SHP77 treated with DMSO at 0.1 percent for 48 hours (cell line): ENCODE data around the gene TLE1.
"Not testable (repeated sequence)": the region's sequence is repeated elsewhere in the genome, so short reads cannot be mapped to it uniquely, and the experiment has no call there.

ENCODE experiments used
- DNase-seq: peaks from one replicate; lab custom pipeline; 2025; lab: John Stamatoyannopoulos, UW

TLE1 gene

DNA sequence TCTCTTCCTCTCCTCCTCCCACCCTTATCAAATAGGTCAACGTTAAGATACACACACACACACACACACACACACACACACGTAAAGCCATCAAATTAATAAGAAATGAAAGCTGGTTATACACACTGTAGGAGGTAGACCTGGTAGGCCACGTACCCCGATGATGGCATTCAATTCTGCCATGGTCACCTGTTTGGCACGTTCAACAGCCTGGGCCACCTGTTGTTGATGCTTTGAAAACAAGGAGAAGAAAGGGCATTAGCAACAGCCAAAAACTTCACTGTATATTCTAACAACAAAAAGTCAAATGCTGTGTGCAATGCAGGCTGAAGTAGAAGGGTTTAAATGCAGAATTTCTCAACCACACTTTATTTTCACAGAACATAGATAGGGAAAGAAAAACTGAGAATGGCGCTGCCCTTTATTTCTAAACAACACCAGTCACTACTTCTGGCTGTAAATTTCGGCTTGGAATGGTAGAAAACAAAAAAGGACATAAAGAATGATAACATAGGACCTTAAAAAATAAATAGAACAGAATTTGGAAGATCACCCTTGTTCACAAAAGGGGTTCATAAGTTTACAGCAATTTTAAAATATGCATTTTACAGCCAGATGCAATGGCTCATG lies 37.2 kb downstream of the TLE1 start:
- no peak for DNase-seq

DNA sequence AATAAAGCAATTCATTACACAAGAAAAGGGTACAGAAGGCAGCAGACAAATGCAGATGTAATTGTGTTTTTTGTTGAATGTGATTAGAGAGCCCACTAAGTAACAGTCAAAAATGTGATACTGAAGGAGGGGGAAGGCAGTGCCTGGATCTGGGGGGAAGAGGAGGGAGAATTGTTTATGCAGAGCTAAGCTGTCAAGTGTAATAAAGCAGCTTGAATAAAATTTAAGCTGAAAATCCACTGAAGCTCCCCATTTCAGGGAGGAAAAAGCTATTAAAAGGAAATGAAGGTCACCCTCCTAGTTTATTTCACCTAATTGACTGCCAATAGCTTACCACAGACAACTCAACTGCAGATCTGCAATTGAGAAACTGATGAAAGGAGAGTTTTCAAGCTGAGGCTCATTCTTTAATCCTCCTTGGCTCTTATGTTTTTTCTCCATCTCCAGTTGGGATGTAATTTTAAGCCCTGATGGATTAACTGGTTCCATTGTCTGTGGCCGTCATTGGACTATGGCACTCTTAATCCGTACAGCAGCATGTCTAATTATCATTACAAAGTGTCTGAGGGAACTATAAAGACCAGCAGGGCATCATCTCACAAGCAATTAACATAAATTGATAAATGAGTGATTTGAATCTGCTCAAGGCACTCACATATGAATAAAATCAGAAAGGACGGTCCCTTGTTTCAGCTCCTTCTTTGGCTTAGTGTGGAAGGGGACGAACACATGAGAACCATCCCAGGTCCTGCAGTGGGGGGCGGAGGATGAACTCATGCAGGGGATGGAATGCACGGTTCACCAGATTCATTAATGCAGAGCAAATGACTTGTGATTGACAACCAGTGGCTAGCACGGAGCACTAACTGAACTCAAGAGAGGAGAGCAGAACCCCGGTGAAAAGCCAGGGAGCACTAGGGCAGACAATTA lies 38.5 kb downstream of the TLE1 start:
- no peak for DNase-seq

DNA sequence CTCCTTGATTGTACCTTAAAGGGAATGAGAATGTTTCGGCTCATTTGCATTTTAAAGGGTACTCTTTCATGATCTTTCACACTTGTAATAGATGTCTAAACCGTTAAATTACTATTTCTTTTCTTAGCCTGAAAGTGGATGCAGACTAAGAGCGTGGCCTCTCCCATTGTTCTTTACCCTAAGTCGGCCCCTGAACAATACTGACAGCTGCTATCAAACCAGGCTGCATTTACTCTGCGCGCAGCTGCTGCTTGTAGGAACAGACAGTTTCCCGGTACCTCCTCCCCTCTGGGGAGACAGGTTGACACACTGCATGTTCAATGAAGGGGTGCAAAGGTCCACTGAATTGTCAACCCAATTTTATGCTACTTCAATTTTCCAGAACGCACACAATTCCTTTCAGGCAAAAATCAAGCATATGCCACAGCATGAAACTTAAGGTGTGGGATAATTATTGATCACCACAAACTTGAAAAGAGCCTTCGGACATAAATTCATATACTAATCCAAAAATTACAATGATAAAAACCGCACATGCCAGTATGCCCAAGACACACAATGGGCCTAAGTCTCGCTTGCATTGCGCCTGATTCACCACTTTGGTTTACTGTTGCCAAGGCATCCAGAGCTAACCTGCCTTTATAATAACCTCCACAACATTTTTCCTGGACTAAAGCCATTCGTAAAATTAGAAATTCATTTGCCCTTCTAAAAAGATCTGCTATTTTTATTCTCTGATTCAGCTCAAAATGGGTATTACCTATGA lies 39.7 kb downstream of the TLE1 start:
- peak; percentile 10 for DNase-seq

DNA sequence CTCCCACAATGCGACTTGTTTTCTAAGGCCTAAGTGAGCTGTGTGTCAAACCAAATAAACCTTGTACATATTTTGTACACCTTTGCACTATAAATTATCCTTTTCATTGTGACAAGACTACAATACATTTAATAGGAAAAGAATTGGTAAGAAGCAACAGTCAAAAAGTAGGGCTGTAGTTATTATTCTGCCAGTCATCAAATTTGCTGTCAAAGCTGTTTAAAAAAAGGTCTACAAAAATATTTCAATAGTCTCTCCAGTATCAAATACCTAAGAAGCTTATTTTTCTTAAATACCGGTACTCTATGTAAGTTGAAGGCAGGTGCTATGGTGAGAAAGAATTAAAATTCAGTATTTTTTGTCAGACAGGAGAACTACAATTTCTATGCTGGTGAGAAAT lies 40.5 kb downstream of the TLE1 start:
- no peak for DNase-seq

DNA sequence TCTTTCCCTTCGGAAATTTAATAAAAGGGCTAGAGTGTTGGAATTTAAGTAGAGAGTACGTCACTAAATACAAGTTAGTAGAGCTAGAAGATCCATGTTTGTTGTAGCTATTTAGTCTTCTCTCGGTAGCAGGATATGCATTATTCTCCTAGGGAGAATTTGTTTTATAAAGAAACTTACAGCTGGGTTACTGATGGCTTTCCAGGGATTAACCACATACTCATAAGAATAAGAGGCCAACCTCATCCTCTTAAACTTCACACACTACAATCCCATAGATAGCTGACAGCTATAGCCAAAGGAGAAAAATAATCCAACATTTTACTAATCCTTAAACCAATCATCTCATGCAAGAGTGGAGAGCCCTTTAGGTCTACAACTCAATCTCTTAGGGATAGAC lies 43.0 kb downstream of the TLE1 start:
- no peak for DNase-seq

DNA sequence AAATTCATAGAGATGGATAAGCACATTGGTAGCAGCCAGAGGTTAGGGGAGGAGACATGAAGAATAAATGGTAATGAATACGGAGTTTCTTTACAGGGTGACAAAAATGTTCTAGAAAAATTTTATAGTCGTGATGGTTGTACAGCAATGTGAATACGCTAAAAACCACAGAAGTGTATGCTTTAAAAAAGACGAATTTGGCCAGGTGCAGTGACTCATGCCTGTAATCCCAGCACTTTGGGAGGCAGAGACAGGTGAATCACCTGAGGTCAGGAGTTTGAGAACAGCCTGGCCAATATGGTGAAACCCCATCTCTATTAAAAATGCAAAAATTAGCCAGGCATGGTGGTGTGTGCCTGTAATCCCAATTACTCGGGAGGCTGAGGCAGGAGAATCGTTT lies 44.8 kb downstream of the TLE1 start:
- not testable (repeated sequence) for DNase-seq

DNA sequence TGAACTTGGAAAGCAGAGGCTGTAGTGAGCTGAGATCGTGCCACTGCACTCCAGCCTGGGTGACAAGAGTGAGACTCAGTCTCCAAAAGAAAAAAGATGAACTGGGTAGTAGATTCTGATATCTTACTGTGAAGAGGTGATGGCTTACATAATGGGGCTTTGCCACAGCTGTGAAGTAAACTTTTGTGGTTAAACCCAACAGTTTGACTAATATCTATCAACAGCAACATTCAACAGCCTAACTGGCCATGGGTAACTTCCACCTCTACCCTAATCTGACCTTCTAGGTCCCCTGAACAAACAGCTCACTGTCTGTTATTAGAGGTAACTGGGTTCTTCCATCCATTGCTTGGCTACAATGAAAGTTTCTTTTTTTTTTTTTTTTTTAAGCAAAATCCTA lies 52.1 kb downstream of the TLE1 start:
- no peak for DNase-seq

DNA sequence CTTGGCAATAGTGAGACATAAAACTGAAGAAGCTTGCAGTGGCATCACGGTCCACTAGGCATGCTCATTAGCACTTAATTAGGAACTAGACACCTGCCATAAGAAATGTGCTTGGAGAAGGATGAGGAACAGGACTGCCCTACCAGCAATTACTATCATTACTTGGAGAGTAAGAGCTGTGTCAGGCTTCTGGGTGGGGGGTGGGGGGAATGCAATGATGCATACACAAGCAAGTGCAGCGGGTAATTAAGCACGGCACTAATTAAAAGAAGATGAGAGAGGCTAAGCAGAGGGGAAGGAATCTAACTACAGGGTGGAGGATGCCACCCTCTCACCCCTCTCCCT lies 53.1 kb downstream of the TLE1 start:
- no peak for DNase-seq

DNA sequence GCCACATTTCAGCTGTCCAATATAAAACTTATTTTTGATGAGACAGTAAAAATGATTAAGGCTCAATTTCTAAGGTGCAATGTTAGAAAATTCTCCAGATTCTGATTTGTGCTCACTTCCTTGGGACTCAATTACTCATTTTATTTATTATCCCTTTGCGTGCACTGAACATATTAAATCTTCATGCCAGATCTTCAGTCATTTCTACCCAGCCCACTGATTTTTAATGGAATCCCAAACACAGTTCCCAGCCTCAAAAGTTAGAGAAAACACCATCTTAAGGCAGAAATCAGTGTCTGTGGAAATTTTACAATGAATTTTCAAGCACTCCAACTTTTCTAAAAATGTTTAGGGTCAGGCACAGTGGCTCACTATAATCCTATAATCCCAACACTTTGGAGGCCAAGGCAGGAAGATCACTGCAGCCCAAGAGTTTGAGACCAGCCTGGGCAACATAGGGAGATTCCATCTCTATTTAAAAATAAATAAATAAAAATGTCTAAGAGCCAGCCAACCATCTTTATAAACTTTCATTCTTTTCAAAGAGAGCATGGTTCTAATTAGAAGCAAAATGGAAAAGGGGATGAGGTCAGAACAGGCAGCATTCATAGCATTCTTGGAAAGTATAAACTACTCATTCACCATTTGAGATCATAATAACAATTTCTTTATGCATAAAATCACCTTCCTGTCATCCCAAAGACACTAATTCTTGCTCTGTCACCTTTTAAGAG lies 53.7 kb downstream of the TLE1 start:
- no peak for DNase-seq

DNA sequence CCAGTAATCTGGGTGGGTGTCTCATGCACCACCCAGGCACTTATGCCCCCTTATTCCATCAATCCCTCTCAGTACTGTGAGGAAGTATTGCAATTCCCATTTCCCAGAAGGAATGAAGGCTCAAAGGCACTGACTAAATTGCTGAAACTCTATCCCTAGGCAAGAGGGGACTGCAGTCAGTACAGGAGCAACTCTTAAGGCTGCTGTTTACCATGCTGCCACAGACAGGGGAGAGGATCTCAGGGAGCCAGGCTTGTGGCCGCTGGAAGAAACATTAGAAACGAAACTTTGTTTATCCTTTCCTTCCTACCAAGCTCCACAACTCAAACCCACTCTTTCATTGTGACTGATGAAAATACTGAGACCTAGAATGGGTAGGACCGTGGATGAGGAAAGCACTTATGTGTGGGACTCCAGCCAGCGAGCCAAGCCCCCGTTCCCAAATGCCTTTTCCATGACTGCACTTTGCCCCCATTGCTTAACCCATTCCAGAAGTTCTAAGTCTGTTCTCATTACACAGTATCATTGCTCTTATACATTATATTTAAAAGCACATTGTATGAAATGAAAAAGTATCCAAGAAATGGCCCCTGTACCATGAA lies 54.3 kb downstream of the TLE1 start:
- DNase-seq: no peak

DNA sequence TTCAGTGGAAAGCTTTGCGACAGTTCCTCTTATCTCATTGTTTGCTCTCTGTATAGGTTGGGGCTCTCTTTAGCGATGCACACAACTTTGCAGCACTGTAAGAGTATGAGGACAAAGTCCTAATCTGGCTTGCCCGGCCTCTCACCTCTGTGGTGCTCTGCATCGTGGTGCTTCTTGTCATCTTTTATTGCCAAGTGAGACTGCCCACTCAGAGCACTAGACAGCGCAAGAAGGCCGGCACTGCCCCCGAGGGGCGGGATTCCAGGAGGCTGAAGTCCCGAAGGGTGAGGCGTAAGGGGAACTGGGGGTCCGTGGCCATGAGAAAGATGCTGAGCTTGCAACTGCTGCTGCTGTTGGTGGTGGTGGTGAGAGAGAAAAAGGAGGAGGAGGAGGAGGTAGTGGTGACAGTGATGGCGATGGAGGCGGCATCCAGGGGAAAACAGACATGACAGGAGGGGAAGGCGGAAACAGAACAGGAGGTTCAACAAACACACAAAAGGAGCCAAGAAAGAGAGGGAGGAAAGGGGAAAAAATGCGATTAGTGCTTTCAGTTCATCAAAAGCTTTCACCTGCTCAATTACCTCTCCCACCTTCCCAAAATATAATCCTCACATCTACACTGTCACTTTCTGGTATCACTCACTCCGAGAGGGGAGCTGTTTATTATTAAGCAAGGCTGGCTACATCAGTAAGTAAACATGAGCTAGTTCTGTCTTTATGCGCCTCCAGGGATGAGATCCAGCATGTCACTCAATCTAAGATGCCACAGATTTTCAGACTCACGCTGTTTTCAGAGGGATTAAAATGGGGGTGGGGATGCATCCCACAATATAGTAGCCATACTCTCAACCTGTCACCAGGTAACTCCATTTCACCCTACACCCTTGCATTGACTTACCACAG lies 55.1 kb downstream of the TLE1 start:
- DNase-seq: no peak

DNA sequence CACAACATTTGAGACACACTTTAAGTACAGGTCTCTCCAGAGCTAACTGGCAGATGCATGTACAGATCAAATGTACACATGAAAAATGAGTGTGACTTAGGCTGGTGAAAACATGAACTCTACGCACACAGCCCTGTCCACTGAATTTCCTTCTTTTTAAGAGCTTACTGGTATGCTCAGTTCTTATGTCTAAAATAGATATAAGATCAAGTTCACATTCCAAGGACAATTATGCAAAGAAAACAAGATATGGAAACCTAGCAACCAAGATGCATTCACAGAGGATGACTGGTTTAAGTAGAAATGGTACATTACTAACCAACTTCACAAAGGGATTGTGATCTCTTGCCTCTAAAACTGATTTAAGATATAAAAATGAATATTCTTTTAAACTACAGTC lies 56.7 kb downstream of the TLE1 start:
- DNase-seq: no peak

DNA sequence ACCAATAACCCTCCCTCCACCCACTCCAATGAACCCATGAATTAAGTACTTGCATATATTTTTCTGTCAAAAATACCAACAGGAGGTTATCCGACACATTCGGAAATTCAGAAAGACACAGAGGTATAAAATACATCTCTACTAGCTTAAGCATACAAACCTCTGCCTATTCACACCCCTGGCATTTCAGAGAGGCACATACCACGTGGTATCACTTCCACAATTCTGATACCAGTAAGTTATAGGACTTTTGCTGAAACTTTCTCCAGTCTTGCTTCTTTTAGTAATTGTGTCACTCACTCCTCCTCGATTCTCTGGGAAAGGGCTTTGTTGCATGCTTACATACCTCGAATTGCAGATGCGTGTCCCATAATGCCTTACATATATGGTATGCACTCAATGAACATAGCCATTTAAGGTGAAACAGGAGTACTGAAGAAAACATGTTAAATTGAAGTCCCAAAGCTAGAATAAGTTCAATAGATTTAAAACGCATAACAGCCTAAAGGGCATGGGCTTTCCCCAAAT lies 58.1 kb downstream of the TLE1 start:
- DNase-seq: no peak

DNA sequence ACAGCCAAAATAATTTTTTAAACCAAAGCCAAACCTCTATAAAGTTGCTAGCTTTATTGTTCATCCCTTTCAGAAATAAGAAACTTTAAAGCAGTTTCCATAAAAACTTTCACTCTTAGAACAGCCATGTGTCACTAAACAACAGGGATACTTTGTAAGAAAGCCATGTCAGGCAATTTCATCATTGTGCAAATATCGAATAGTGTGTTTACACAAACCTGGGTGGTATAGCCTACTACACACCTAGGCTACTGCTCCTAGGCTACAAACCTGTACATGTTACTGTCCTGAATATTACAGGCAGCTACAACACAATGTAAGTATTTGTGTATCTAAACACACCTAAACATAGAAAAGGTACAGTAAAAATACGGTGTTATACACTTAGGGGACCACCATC lies 59.9 kb downstream of the TLE1 start:
- DNase-seq: no peak

DNA sequence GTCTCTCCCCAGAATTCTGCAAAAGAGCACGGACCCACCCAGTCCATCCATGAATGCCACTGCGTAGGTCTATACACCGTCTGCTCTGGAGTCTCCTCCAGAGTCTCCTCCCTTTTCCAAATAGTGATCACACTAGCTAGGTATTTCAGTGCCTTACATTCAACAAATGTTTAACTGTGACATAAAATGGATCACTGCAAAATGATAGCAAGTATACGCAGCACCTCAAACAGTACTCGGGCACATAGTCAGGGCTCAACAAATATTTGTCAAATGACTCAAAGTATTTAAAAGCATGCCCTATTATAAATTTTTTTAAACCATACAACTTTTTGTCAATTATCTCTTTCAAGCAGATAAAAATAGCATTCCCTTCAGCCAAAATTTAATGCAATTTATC lies 60.5 kb downstream of the TLE1 start:
- DNase-seq: no peak

DNA sequence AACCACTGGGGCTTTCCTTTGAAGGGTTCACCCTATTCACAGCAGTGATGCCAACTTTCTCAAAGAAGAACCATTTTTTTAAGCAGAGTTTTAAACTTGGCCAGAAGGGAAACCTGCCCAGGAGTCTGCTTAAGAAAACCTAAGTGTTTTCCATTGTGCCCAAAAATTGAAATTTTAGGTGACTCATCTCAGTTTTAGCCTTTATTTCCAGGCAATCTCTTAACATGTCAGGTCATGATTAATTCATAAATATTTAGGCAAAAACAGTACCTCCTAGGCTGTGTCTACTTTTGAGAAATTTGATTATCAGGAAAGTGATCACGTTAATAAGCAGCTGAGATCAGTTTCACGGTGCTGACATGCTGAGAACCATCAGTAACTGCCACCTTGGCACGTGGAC lies 61.9 kb downstream of the TLE1 start:
- no peak for DNase-seq

DNA sequence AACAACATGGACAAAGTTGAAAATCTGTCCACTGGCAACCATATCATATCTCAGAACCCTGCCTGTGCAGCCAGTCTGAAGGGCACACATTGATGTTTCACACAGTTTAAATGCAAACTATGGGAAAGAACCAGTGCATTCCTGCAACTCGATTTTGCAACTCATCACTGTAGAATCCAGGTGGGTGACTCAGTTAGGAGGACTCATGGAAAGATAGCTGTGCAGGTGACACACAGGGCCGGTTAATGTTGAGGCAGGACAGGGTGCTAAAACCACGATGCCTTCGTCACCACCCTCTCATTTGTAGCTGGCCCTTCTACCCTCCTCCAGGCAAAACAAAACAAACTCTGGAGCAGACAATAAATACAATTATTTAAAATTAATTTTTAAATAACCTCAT lies 62.8 kb downstream of the TLE1 start:
- DNase-seq: no peak

DNA sequence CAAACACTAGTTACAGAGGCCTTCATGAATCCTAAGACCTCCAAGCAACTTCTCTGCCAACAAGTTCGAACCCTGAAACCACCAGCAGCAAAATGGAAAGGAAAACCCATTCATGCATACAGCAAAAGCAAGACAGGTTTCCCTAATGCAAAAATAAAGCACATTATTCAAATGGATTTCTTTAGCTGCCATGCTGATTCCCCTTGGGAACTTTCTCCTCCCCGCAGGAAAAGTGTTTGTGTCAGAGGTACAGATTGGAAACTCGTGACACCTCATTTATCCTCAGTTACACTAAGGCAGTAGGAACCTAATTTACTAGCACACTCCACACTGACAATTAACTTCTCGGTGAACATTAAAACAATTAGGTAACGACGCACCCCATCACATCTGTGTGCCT lies 63.4 kb downstream of the TLE1 start:
- DNase-seq: no peak

DNA sequence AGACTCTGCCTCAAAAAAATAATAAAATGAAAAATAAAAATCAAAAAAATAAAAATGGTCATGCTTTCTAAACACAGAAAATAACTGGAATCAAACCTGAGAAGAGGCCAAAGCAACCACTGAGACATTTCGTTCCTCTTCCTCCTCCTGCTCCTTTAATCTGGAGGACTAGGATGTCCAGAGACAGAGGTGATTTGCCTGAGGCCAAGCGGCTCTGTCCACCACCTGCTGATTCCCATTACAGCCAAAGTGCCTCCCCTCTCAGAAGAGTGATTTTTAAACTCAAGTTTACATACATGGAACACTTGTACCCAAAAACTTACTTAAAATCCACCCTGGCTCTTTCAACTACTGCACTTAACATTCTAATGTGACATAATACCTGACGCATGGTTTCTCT lies 65.6 kb downstream of the TLE1 start:
- no peak for DNase-seq

DNA sequence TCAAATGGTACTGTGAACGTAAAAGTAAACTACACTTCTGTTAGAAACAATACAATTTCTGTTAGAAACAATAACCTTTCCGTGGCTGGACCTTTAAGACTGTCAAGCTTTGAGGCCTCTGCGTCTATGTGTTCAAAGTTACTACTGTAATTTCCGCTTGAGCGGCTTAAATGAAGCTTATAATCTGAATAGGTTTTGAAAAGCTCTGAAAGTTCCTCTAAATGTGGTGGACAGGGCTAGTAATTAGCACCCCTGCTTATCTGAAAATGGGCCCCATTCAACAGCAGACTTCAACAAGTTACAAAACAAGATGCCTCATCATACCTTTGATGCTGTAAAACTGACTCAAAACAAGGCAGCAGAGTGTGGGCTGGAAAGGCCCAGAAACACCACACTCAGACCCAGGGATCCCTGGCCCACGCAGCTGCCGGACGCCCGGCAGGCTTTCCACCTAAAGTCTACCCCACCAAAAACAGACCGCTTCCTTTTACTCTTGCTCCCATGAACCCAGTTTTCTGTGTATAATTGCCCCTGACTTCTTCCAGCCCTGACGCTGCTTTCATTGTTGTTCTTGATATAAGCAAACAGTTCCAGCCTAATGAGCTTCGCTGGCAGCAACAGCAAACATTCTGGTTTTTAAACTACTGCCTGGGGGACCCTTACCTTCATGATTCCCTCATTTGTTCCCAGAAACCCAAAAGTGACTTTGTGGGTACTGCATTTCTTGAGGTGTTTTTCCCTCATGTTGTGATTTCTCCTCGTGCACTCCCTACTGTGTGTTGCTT lies 66.7 kb downstream of the TLE1 start:
- DNase-seq: no peak
